ENCODE results near the gene POLR1G. TPM values are rescaled to one million over a fixed set of nuclear protein-coding genes. Genes with fewer than 3 reads are reported as not detected.
"Not testable (repeated sequence)": the region's sequence is repeated elsewhere in the genome, so short reads cannot be mapped to it uniquely, and the experiment has no call there.

The POLR1G gene
- total RNA-seq, 1 donor, result 10.5 TPM

DNA sequence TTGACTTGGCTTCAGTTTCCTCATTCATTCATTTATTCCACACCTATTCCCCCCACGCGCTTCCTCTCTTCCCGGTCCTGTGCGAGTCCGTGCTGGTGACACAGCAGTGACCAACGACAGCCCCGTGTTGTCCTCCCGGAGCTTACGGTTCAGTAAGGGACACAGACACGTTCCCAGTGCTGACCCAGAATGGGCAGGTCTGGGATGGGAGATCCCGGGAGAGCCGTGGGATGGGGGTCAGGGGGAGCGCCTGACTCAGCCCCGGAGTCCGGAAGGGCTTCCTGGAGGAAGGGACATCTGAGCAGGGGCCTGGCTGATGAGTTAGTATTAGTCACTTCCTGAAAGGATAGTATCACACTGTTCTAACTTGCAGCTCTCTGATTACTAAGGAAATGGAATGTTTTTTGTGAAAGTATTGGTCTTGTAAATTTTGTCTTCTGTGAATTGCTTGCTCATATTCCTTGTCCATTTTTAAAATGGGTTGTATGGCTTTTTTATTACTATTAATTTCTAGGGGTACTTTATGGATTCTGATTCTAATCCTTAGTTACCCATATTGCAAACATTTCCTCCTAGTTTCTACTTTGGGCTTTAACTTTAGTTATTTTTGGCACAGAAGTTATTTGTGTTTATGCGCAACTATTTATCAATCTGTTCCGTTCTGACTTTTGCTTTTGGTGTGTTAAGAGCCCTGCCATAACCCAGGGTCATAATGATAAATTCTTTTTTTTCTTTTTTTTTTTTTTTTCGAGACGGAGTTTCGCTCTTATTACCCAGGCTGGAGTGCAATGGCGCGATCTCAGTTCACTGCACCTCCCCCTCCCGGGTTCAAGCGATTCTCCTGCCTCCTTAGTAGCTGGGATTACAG is 18.0 kb downstream of the POLR1G start:
- Histone ChIP-seq H3K36me3 (ENCODE audit: insufficient read depth, low read length) (peaks cover 10% of the 10 kb centered on the region), H3K9me3 (ENCODE audit: low read depth, low read length) (no peaks in the 10 kb centered on the region), H3K27me3 (ENCODE audit: insufficient read depth, low read length) (no peaks in the 10 kb centered on the region), H4K20me1 (ENCODE audit: insufficient read depth, low read length) (peaks cover 4% of the 10 kb centered on the region), H3K79me2 (ENCODE audit: insufficient read depth, low read length) (peaks cover 35% of the 10 kb centered on the region), H3K27ac (ENCODE audit: low read depth, low read length) (peak overlapping the region; percentile 98), H2AFZ (ENCODE audit: low read length) (peak overlapping the region; percentile 78), H3K4me2 (ENCODE audit: insufficient read depth, low read length) (peak overlapping the region; percentile 84), H3K4me1 (ENCODE audit: insufficient read depth, low read length) (peaks cover 42% of the 10 kb centered on the region), H3K4me3 (ENCODE audit: insufficient read depth, low read length) (peak overlapping the region; percentile 92)
- peak; percentile 97 for DNase-seq (ENCODE audit: insufficient read length, low spot score, missing footprints)
- no peak for TF ChIP-seq CTCF (IDR thresholded peaks at IDR 0.05; ENCODE audit: extremely low read depth, low read depth, low read length)

- DNase-seq (ENCODE audit: insufficient read length, low spot score, missing footprints), result peak; percentile 92
- peak overlapping the region; percentile 89 for H3K4me2 ChIP-seq (ENCODE audit: insufficient read depth, low read length)
- H2AFZ ChIP-seq (ENCODE audit: low read length), result peak overlapping the region; percentile 78
- no peaks in the 10 kb centered on the region for H3K9me3 ChIP-seq (ENCODE audit: low read depth, low read length)
- H3K79me2 ChIP-seq (ENCODE audit: insufficient read depth, low read length), result peaks cover 2% of the 10 kb centered on the region
- peak overlapping the region; percentile 82 for H3K4me3 ChIP-seq (ENCODE audit: insufficient read depth, low read length)
- peak; percentile 36 for TF ChIP-seq CTCF (IDR thresholded peaks at IDR 0.05; ENCODE audit: extremely low read depth, low read depth, low read length)
- H3K36me3 ChIP-seq (ENCODE audit: insufficient read depth, low read length), result no peaks in the 10 kb centered on the region
- no peaks in the 10 kb centered on the region for H4K20me1 ChIP-seq (ENCODE audit: insufficient read depth, low read length)
- peaks cover 31% of the 10 kb centered on the region for H3K4me1 ChIP-seq (ENCODE audit: insufficient read depth, low read length)
- H3K27ac ChIP-seq (ENCODE audit: low read depth, low read length), result peak overlapping the region; percentile 94
- no peaks in the 10 kb centered on the region for H3K27me3 ChIP-seq (ENCODE audit: insufficient read depth, low read length)
Observed at GRCh38 chr19:45428384-45429231, 22.2 kb downstream of the POLR1G start.

- not testable (repeated sequence) for H4K20me1 ChIP-seq (ENCODE audit: insufficient read depth, low read length); H3K4me3 ChIP-seq (ENCODE audit: insufficient read depth, low read length); H3K4me2 ChIP-seq (ENCODE audit: insufficient read depth, low read length); H3K27ac ChIP-seq (ENCODE audit: low read depth, low read length); H3K36me3 ChIP-seq (ENCODE audit: insufficient read depth, low read length); DNase-seq (ENCODE audit: insufficient read length, low spot score, missing footprints); H3K79me2 ChIP-seq (ENCODE audit: insufficient read depth, low read length); H3K9me3 ChIP-seq (ENCODE audit: low read depth, low read length); H3K27me3 ChIP-seq (ENCODE audit: insufficient read depth, low read length); H2AFZ ChIP-seq (ENCODE audit: low read length)
- peaks cover 19% of the 10 kb centered on the region for H3K4me1 ChIP-seq (ENCODE audit: insufficient read depth, low read length)
Observed at GRCh38 chr19:45429896-45430295, 23.5 kb downstream of the POLR1G start.

GRCh38 chr19:45431008-45431407 is 24.6 kb downstream of the POLR1G start:
- H3K79me2 ChIP-seq (ENCODE audit: insufficient read depth, low read length); H3K36me3 ChIP-seq (ENCODE audit: insufficient read depth, low read length); H3K9me3 ChIP-seq (ENCODE audit: low read depth, low read length); H4K20me1 ChIP-seq (ENCODE audit: insufficient read depth, low read length); H2AFZ ChIP-seq (ENCODE audit: low read length); H3K4me1 ChIP-seq (ENCODE audit: insufficient read depth, low read length); DNase-seq (ENCODE audit: insufficient read length, low spot score, missing footprints); H3K4me2 ChIP-seq (ENCODE audit: insufficient read depth, low read length); H3K27ac ChIP-seq (ENCODE audit: low read depth, low read length); H3K27me3 ChIP-seq (ENCODE audit: insufficient read depth, low read length); H3K4me3 ChIP-seq (ENCODE audit: insufficient read depth, low read length): not testable (repeated sequence)

- not testable (repeated sequence) for H2AFZ ChIP-seq (ENCODE audit: low read length); H3K4me3 ChIP-seq (ENCODE audit: insufficient read depth, low read length); H3K4me1 ChIP-seq (ENCODE audit: insufficient read depth, low read length); H3K4me2 ChIP-seq (ENCODE audit: insufficient read depth, low read length); H3K36me3 ChIP-seq (ENCODE audit: insufficient read depth, low read length); H3K9me3 ChIP-seq (ENCODE audit: low read depth, low read length); H3K27me3 ChIP-seq (ENCODE audit: insufficient read depth, low read length); H3K27ac ChIP-seq (ENCODE audit: low read depth, low read length); DNase-seq (ENCODE audit: insufficient read length, low spot score, missing footprints); H4K20me1 ChIP-seq (ENCODE audit: insufficient read depth, low read length); H3K79me2 ChIP-seq (ENCODE audit: insufficient read depth, low read length)
Observed at GRCh38 chr19:45432543-45432942, 26.1 kb downstream of the POLR1G start.
